ENCODE results near the gene GBGT1. TPM values are rescaled to one million over a fixed set of nuclear protein-coding genes. Genes with fewer than 3 reads are reported as not detected.
A peak's percentile ranks its signal among the peaks of the same experiment; 100 is the strongest.

GBGT1 gene
- total RNA-seq, 4 donors from 2014 or later, result 3.6 to 13.5 (median 5.3) TPM

DNA sequence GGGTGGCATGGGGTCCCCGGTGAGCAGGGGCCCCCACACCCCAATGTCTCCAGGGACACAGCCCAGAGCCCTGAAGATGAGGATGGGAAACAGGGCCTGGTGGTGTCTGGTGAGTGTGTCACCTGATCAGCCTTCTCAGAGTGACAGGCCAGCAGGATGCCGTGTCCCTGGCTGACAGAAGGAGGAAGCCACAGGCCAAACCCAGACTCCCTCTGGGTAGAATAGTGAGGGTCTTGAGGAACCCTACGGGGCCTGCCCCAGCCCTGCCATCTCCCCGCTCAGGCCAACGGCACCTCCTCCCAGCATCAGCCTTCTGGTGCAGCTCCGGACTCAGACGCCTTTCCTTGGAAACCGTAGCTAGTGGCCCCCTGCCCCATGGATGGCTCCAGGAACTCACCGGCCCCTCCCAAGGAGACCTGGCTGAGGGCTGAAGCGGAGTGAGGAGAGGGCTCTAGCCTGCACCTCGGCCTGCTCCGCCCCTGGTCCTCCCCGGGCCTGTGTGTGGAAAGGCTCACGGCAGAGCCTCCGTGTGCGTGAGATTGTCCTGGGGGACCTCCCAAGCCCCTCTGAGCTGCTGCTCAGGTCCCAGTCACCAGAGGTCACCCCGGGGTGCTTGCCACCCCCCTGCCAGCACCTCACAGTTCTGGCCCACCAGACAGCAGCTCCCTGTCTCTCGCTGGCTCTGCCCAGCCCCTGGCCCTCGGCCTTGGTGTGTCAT is 48.7 kb downstream of the GBGT1 start:
- 77 to 79% methylated on average over 12 to 15 of the region's 19 CpGs for WGBS, 2 donors
- TF ChIP-seq, protein P1, sequence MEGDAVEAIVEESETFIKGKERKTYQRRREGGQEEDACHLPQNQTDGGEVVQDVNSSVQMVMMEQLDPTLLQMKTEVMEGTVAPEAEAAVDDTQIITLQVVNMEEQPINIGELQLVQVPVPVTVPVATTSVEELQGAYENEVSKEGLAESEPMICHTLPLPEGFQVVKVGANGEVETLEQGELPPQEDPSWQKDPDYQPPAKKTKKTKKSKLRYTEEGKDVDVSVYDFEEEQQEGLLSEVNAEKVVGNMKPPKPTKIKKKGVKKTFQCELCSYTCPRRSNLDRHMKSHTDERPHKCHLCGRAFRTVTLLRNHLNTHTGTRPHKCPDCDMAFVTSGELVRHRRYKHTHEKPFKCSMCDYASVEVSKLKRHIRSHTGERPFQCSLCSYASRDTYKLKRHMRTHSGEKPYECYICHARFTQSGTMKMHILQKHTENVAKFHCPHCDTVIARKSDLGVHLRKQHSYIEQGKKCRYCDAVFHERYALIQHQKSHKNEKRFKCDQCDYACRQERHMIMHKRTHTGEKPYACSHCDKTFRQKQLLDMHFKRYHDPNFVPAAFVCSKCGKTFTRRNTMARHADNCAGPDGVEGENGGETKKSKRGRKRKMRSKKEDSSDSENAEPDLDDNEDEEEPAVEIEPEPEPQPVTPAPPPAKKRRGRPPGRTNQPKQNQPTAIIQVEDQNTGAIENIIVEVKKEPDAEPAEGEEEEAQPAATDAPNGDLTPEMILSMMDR (IDR thresholded peaks at IDR 0.05), result no peak
- no peak for TF ChIP-seq POLR2A (IDR thresholded peaks at IDR 0.05)
- H3K4me3 ChIP-seq (ENCODE audit: low read depth, poor library complexity, severe bottlenecking), result no peak overlapping the region
- no peak for DNase-seq (ENCODE audit: low spot score in 2 of 2)
- intact Hi-C loops (cut with DNase I; ENCODE audit: low total_unique reads), result no loop called here

DNA sequence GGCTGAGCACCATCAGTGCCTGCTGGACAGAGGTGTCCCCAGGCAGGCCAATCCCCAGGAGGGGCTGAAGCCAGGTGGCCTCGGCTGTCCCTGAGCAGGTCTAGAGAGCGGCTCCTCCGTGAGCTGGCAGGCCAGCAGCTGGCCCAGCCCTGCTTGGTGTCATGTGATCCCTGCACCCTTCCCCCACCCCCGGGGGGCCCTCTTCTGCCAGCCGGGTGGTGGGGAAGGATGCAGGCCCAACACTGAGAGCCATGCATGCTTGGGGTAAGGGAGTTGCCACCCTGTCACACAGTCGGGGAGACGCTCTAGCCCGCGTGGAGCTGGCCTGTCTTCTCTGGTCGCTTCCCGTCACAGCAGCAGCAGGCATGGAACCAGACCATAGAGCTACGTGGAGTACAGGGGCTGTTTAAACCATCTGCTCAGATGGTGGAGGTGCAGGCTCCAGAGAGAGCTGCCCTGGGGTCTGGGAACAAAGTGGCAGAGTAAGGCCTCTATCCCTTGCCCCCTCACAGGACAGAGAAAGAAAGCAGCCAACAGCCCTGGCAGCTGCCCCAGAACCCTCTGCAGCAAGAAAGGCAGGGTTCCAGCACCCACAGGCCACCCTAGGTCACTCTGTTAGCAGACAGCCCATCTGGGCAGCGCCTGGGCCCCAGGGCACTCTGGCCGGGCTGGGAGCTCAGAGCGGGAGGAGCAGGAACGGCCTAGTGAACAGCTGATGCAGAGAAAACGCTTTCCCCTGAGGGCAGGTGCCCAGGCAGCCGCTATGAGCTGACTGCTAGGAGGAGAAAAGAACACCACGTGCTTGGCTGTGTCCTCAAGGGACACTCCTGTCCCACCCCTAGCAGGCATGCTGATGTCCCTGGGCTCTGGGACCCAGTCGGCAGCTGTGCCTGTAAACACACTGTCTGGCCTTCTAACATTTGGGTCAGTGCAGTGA is 49.5 kb downstream of the GBGT1 start:
- H3K4me3 ChIP-seq (ENCODE audit: low read depth, poor library complexity, severe bottlenecking), result no peak overlapping the region
- no peak for TF ChIP-seq POLR2A (IDR thresholded peaks at IDR 0.05)
- TF ChIP-seq, protein P1 (IDR thresholded peaks at IDR 0.05), result no peak

DNA sequence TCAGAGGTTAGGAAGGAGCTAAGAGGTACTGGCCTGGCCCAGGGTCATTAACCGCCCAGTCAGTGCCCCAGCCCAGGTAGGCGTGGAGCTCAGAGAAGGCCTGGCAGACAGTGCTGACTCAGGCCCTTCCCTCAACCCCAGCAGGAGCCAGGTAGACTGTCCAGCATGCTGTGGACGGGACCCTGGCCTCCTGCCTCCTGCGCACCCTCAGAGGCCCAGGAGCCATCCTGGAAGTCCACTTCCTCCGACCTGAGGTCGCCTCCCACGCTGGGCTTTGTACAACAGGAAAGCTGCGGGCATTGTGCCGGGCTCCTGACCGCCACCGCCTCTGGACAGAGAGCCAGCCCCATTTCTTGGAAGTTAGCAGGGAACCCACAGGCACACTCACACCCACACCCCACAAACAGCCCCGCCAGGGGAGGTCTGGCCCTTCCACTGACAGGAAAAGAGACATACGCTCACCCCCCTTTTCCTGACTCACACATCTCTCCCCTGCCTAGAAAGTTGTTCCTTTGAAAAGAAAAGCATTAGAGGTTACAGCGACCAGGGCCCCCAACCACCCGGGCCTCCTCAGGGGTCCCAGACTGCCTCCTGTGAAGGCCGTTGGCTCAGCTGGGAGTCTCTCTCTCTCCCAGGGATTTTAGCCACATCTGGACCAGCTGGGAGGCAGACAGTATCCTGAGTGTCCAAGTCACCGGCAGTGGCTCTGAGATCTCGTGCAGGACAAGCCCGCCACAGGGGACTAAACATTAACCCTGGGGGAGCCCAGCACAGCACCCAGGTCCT is 50.4 kb downstream of the GBGT1 start:
- intact Hi-C loops (cut with DNase I; ENCODE audit: low total_unique reads), result no loop called here
- TF ChIP-seq, protein P1 (IDR thresholded peaks at IDR 0.05), result no peak
- no peak for TF ChIP-seq POLR2A (IDR thresholded peaks at IDR 0.05)
- H3K4me3 ChIP-seq (ENCODE audit: low read depth, poor library complexity, severe bottlenecking), result no peak overlapping the region
- 66 to 71% methylated on average over 15 to 18 of the region's 19 CpGs for WGBS, 2 donors
- DNase-seq (ENCODE audit: low spot score in 2 of 2), result peak in 1 of 2 donors; percentile 90

More for the DNA sequence above, 49.5 kb downstream of the GBGT1 start:
- intact Hi-C loops (cut with DNase I; ENCODE audit: low total_unique reads), result no loop called here
- WGBS, 2 donors, result 11 to 16% methylated on average over 5 to 12 of the region's 20 CpGs
- peak in 1 of 2 donors; percentile 86 for DNase-seq (ENCODE audit: low spot score in 2 of 2)

DNA sequence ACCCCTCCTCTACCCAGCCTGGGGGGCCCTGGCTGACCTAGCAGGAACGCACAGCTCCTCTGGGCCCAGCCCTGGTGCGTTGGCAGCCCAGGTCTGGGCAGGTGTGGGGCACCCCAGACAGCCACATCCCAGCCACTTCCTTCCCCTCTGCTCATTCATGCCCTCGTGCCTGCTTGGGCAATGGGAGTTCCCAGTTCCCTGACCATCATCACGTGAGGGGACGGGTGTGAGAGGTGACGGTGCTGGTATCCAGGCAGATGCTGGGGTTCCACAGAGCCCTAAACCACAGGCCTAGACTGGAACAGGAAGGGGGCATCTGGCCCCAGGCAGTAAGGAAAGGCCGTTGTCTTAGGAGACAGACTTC is 51.1 kb downstream of the GBGT1 start:
- WGBS, 2 donors, result 51 to 60% methylated on average over 7 of the region's 7 CpGs
- intact Hi-C loops (cut with DNase I; ENCODE audit: low total_unique reads), result no loop called here
- TF ChIP-seq, protein P1 (IDR thresholded peaks at IDR 0.05), result no peak
- TF ChIP-seq POLR2A (IDR thresholded peaks at IDR 0.05), result no peak
- no peak overlapping the region for H3K4me3 ChIP-seq (ENCODE audit: low read depth, poor library complexity, severe bottlenecking)
- peak; percentile 80 to 94 for DNase-seq (ENCODE audit: low spot score in 2 of 2)

DNA sequence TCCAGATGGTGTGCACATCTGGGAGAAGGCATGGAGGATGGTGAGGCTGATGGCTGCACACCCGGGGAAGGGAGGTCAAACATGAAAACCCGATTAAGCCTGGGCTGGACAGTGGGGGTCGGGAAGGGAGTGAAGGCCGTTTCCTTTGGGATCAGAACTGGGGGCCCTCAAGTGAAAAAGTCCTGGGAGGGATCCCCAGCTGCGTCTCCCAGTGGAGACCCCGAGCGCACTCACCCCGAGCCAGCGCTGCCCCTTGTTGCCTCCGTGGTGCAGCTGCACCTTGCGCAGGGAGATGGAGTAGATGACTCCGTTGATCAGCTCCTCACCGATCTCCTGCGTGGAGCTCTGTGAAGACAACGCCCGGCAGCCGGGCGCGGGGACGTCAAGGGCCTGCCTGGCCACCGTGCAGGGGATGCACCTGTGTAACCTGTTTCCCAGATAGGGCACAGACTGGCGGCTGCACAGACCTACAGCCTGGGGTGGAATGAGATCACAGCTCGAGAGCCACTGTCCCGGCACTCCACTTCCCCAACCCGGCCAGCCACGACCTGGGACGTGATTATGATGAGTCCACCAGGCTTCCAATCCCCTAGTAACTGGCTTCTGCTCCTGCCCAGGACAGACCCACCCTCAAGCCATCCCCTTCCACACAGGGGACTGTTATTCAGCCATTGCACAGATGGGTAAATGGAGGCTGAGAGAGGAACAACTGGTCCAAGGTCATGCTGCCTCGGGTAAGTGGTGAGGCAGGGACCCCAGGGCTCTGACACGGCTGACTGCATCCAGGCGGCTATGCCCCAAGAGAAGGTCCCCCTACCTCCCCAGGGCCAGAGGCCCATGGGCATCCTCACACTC is 51.7 kb downstream of the GBGT1 start:
- 74 to 84% methylated on average over 29 to 30 of the region's 30 CpGs for WGBS, 2 donors
- no peak overlapping the region for H3K4me3 ChIP-seq (ENCODE audit: low read depth, poor library complexity, severe bottlenecking)
- peak in 1 of 2 donors; percentile 87 for DNase-seq (ENCODE audit: low spot score in 2 of 2)
- intact Hi-C loops (cut with DNase I; ENCODE audit: low total_unique reads), result no loop called here
- no peak for TF ChIP-seq POLR2A (IDR thresholded peaks at IDR 0.05)
- TF ChIP-seq, protein P1 (IDR thresholded peaks at IDR 0.05), result no peak
